Esophagus muscularis mucosa (tissue), 4 donors: Measurements from ENCODE around the gene SLC9A5. TPM values are rescaled to one million over a fixed set of nuclear protein-coding genes. Genes with fewer than 3 reads are reported as not detected.

Experiments
- DNase-seq: peaks from one replicate; pipeline ENCODE4 v3.0.0-alpha.2; 2017; ENCODE audit errors: extremely low spot score
- H3K27ac ChIP-seq, 4 donors: fragments of 200-600 bp; sonication (generic); replicated peaks in 1 of 4; 1 replicate in 3 of 4; 2 replicates in 1 of 4; pipeline ENCODE4 v1.5.1; 2016 to 2019; ENCODE audit warnings: mild to moderate bottlenecking in 1 of 4
- H3K27me3 ChIP-seq, 4 donors: fragments of 200-600 bp; sonication (generic); one replicate each; pipeline versions ENCODE4 v1.5.1 to v1.6.0; 2016 to 2019
- H3K36me3 ChIP-seq, 4 donors: fragments of 200-600 bp; sonication (generic); one replicate each; pipeline ENCODE4 v1.5.1; 2016 to 2019
- H3K4me1 ChIP-seq, 4 donors: fragments of 200-600 bp; sonication (generic); one replicate each; pipeline ENCODE4 v1.5.1; 2016 to 2019
- H3K4me3 ChIP-seq, 4 donors: fragments of 200-600 bp; sonication (generic); 1 replicate in 2 of 4; 2 replicates in 2 of 4; pipeline ENCODE4 v1.5.1; 2016 to 2019; ENCODE audit warnings: mild to moderate bottlenecking in 4 of 4, moderate library complexity in 1 of 4
- H3K9me3 ChIP-seq, 4 donors: fragments of 200-600 bp; sonication (generic); 1 replicate in 3 of 4; 2 replicates in 1 of 4; pipeline ENCODE4 v1.5.1; 2016 to 2019
- EP300 ChIP-seq: sonication (generic); formaldehyde crosslinking; IDR thresholded peaks from one replicate; pipeline ENCODE4 v1.6.1; 2017; ENCODE audit warnings: antibody characterized with exemption
- POLR2A ChIP-seq: fragments of 450-650 bp; IDR thresholded peaks from one replicate; pipeline ENCODE4 v1.6.1; 2017; ENCODE audit warnings: antibody characterized with exemption, moderate library complexity, mild to moderate bottlenecking, low read depth
- POLR2AphosphoS5 ChIP-seq, 2 donors: sonication (generic); formaldehyde crosslinking; IDR thresholded peaks; one replicate each; pipeline ENCODE4 v1.6.1; 2017; ENCODE audit warnings: antibody characterized with exemption in 2 of 2
- WGBS: methylation state at CpG from one replicate; pipeline ENCODE4 v1.1.5; 2018; 5-methylcytosine and 5-hydroxymethylcytosine counted together
- intact Hi-C: fragments of 100-400 bp; cut with DNase I; formaldehyde crosslinking; loops from one replicate; pipeline ENCODE4 v1.15.1; 2023
- total RNA-seq, 4 donors: library from RNA; depleted of rRNA; stranded (reverse); fragments of >200 nt; gene quantifications; one replicate each; pipeline versions ENCODE4 v1.1.0 to v1.2.1, GENCODE V29; 2016
- TF ChIP-seq, protein P1 (sequence below), 3 experiments: fragments of 200-600 bp in 2 of 3; fragments of 450-650 bp in 1 of 3; sonication (generic) in 2 of 3; IDR thresholded peaks; one replicate each; pipeline ENCODE4 v1.5.1; 2017 to 2019; ENCODE audit warnings: antibody characterized with exemption in 3 of 3, mild to moderate bottlenecking in 2 of 3, moderate library complexity in 1 of 3

The SLC9A5 gene
- total RNA-seq, 4 donors from 2014 or later = 0.13 to 0.69 (median 0.37) TPM

DNA sequence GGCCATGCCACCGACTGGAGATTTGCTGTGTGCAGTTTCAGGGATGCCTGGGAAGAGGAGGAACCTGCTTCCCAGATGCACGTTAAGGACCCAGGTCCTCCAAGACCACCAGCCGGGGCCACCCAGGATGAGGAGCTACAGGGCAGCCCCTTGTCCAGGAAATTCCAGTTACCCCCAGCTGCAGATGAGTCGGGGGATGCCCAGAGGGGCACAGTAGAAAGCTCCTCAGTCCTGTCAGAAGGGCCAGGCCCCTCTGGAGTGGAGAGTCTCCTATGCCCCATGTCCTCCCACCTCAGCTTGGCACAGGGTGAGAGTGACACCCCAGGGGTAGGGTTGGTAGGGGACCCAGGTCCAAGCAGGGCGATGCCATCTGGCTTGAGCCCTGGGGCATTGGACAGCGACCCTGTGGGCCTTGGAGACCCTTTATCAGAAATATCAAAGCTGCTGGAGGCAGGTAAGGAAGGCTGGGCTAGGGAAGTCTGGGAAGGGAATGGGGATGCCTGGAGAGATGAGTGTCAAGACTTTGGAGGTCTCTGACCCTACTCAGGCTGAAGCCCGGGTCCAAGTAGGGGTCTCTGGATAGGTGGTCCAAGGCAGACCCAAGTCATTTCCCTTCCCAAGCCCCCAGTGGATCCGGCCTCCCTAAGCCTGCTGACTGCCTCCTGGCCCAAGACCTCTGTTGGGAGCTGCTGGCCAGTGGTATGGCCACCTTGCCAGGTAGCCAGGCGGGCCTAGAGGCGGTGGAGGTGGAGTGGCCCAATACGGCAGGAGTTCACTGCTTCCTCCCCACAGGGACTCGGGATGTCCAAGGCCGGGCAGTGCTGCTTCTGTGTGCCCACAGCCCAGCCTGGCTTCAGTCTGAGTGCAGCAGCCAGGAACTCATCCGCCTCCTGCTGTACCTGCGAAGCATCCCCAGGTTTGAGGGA, 31.6 kb downstream of the SLC9A5 start:
- WGBS = 87% methylated on average over 10 of the region's 15 CpGs
- intact Hi-C loops = no loop called here

DNA sequence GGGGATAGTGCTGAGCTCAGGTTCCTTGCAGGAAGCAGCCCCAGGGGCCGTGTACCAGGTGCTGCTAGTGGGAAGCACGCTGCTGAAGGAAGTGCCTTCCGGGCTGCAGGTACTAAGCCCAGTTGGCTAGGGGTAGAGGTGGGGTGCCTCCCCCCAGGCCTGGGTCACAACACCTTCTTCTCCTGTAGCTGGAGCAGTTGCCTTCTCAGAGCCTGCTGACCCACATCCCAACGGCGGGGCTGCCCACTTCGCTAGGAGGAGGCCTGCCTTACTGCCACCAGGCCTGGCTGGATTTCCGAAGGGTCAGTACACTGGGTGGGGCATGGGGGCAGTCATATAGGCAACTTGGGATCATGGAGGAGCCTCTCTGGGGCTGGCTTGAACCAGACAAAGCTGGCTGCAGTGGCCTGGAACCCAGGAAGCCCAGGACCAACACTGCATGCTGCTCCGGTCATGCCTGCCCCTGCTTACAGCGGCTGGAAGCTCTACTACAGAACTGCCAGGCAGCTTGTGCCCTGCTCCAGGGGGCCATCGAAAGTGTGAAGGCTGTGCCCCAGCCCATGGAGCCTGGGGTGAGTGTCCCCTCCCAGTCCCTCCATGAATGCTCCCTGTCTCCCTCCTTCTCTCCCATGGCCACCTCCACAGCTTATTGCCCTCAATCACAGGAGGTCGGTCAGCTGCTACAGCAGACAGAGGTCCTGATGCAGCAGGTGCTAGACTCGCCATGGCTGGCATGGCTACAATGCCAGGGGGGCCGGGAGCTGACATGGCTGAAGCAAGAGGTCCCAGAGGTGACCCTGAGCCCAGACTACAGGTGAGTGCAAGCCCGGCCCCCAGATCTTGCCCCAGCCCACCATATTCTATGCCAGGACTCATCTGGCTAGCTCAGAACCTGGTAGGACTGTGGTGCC, 33.0 kb downstream of the SLC9A5 start:
- TF ChIP-seq, protein P1, sequence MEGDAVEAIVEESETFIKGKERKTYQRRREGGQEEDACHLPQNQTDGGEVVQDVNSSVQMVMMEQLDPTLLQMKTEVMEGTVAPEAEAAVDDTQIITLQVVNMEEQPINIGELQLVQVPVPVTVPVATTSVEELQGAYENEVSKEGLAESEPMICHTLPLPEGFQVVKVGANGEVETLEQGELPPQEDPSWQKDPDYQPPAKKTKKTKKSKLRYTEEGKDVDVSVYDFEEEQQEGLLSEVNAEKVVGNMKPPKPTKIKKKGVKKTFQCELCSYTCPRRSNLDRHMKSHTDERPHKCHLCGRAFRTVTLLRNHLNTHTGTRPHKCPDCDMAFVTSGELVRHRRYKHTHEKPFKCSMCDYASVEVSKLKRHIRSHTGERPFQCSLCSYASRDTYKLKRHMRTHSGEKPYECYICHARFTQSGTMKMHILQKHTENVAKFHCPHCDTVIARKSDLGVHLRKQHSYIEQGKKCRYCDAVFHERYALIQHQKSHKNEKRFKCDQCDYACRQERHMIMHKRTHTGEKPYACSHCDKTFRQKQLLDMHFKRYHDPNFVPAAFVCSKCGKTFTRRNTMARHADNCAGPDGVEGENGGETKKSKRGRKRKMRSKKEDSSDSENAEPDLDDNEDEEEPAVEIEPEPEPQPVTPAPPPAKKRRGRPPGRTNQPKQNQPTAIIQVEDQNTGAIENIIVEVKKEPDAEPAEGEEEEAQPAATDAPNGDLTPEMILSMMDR (IDR thresholded peaks at IDR 0.05) = no peak
- TF ChIP-seq POLR2A (no peak), EP300 (no peak), POLR2AphosphoS5 (IDR thresholded peaks at IDR 0.05) (no peak)
- no peak for DNase-seq
- Histone ChIP-seq H3K9me3 (no peaks in the 10 kb centered on the region), H3K36me3 (peaks cover 0 to 6% (median 2%) of the 10 kb centered on the region in 4 donors), H3K27me3 (no peaks in the 10 kb centered on the region), H3K4me3 (no peak overlapping the region), H3K4me1 (peaks cover 13 to 35% (median 31%) of the 10 kb centered on the region in 4 donors), H3K27ac (no peak overlapping the region)
- 92% methylated on average over 7 of the region's 14 CpGs for WGBS
- intact Hi-C loops = no loop called here

More for the DNA sequence above, 31.6 kb downstream of the SLC9A5 start:
- peak overlapping the region in 3 of 4 donors; percentile 64 to 81 (median 66) for H3K4me3 ChIP-seq
- no peak for DNase-seq
- no peak overlapping the region for H3K27ac ChIP-seq
- H3K9me3 ChIP-seq = no peaks in the 10 kb centered on the region
- H3K36me3 ChIP-seq = peaks cover 0 to 14% (median 0%) of the 10 kb centered on the region in 4 donors
- H3K4me1 ChIP-seq = peaks cover 13 to 35% (median 31%) of the 10 kb centered on the region in 4 donors
- TF ChIP-seq POLR2AphosphoS5 (IDR thresholded peaks at IDR 0.05) (no peak), EP300 (no peak), POLR2A (no peak)
- TF ChIP-seq, protein P1 (IDR thresholded peaks at IDR 0.05) = no peak
- no peaks in the 10 kb centered on the region for H3K27me3 ChIP-seq

DNA sequence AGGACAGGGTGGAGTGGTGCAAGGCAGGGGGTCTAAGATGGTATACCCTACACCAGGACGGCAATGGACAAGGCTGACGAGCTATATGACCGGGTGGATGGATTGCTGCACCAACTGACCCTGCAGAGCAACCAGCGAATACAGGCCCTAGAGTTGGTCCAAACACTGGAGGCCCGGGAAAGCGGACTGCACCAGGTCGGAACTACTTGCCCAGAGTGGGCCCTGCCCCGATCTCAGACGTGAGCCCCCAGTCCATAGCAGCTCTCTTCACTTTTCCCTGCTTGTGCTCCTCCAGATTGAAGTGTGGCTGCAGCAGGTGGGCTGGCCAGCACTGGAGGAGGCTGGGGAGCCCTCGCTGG, 33.6 kb downstream of the SLC9A5 start:
- intact Hi-C loops = no loop called here
- no peak for DNase-seq
- Histone ChIP-seq H3K4me3 (no peak overlapping the region), H3K27ac (no peak overlapping the region), H3K4me1 (peaks cover 13 to 29% (median 25%) of the 10 kb centered on the region in 4 donors), H3K27me3 (no peaks in the 10 kb centered on the region), H3K36me3 (peaks cover 0 to 6% (median 0%) of the 10 kb centered on the region in 4 donors), H3K9me3 (no peaks in the 10 kb centered on the region)
- TF ChIP-seq, protein P1 (IDR thresholded peaks at IDR 0.05) = no peak
- no peak for TF ChIP-seq EP300
- no peak for TF ChIP-seq POLR2A
- no peak for TF ChIP-seq POLR2AphosphoS5 (IDR thresholded peaks at IDR 0.05)
- 98% methylated on average over 7 of the region's 10 CpGs for WGBS

DNA sequence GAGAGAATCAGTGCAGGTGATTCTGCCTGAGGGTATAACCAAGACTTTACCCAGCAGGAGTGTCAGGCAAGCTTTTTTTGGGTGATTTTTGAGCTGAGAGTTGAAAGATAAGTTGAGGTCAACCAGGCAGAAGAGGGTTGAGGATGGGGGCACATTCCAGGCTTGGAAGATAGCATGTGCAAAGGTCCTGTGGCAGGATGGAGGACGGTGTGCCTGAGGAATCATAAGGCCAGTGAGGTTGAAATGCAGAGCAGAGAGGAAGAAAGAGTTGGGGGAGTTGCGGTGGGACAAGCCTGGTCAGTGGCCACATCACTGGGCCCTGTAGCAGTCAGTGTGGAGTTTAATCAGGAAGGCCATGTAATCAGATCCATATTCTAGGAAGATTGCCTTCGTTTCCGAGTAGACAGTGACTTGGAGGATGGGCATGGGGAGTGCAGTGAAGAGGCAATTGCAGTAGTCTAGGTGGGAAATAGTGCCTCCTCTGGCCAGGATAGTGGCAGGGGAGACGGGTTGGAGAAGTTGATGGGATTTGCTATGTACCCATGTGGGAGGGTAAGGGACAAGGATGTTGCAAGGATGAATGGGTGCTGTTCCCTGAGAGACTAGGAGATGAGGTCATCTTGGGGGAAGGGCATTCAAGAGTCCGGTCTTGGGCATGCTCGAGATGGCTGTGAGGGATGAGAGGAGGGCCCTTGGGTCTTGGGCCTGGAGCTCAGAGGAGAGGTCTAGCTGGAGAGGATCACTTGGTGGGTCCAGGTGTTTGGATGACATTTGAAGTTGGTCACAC, 34.5 kb downstream of the SLC9A5 start:
- WGBS = 91% methylated on average over 7 of the region's 7 CpGs

More for the DNA sequence above, 34.5 kb downstream of the SLC9A5 start:
- peaks cover 9 to 21% (median 17%) of the 10 kb centered on the region in 4 donors for H3K4me1 ChIP-seq
- no peak for DNase-seq
- intact Hi-C loops = no loop called here
- no peak overlapping the region for H3K4me3 ChIP-seq
- H3K27me3 ChIP-seq = no peaks in the 10 kb centered on the region
- H3K36me3 ChIP-seq = peaks cover 0 to 6% (median 0%) of the 10 kb centered on the region in 4 donors
- H3K9me3 ChIP-seq = no peaks in the 10 kb centered on the region
- TF ChIP-seq EP300 (no peak), POLR2A (no peak), POLR2AphosphoS5 (IDR thresholded peaks at IDR 0.05) (no peak)
- TF ChIP-seq, protein P1 (IDR thresholded peaks at IDR 0.05) = no peak
- no peak overlapping the region for H3K27ac ChIP-seq
